RWPE2 (cell line): ENCODE data around the gene AEBP1.

ENCODE experiments used
- ATAC-seq: fragments of 200-7000 bp; cut with Tn5 transposase; 3 replicates; pipeline ENCODE4 v1.9.1; 2021; ENCODE audit warnings: low read depth
- DNase-seq: peaks from one replicate; pipeline ENCODE4 v3.0.0-alpha.2; 2020; ENCODE audit warnings: low spot score
- H3K27ac ChIP-seq: fragments of 450-650 bp; 2 replicates; pipeline ENCODE4 v1.5.1; 2017; ENCODE audit warnings: mild to moderate bottlenecking; ENCODE audit not compliant: poor library complexity, severe bottlenecking
- H3K27me3 ChIP-seq: fragments of 250-450 bp; sonication (Bioruptor Pico); 2 replicates; pipeline ENCODE4 v1.5.1; 2021; ENCODE audit warnings: mild to moderate bottlenecking, moderate library complexity; ENCODE audit not compliant: insufficient read depth, poor library complexity, severe bottlenecking
- H3K36me3 ChIP-seq: fragments of 250-450 bp; sonication (Bioruptor Pico); 2 replicates; pipeline ENCODE4 v1.5.1; 2020; ENCODE audit warnings: low read depth, mild to moderate bottlenecking, moderate library complexity
- H3K4me1 ChIP-seq: fragments of 250-450 bp; sonication (Bioruptor Pico); 2 replicates; pipeline ENCODE4 v1.5.1; 2021; ENCODE audit warnings: mild to moderate bottlenecking, moderate library complexity; ENCODE audit not compliant: insufficient read depth, poor library complexity, severe bottlenecking
- H3K4me3 ChIP-seq: fragments of 250-450 bp; sonication (Bioruptor Pico); 2 replicates; pipeline ENCODE4 v1.5.1; 2021; ENCODE audit warnings: mild to moderate bottlenecking, moderate library complexity; ENCODE audit not compliant: severe bottlenecking
- H3K9me3 ChIP-seq: fragments of 250-450 bp; sonication (Bioruptor Pico); 2 replicates; pipeline ENCODE4 v1.5.1; 2021; ENCODE audit warnings: mild to moderate bottlenecking, moderate library complexity; ENCODE audit not compliant: severe bottlenecking
- CTCF ChIP-seq: fragments of 450-650 bp; IDR thresholded peaks from one replicate; pipeline ENCODE4 v1.5.1; 2017; ENCODE audit warnings: mild to moderate bottlenecking, moderate library complexity; ENCODE audit not compliant: poor library complexity, severe bottlenecking

AEBP1 gene

DNA sequence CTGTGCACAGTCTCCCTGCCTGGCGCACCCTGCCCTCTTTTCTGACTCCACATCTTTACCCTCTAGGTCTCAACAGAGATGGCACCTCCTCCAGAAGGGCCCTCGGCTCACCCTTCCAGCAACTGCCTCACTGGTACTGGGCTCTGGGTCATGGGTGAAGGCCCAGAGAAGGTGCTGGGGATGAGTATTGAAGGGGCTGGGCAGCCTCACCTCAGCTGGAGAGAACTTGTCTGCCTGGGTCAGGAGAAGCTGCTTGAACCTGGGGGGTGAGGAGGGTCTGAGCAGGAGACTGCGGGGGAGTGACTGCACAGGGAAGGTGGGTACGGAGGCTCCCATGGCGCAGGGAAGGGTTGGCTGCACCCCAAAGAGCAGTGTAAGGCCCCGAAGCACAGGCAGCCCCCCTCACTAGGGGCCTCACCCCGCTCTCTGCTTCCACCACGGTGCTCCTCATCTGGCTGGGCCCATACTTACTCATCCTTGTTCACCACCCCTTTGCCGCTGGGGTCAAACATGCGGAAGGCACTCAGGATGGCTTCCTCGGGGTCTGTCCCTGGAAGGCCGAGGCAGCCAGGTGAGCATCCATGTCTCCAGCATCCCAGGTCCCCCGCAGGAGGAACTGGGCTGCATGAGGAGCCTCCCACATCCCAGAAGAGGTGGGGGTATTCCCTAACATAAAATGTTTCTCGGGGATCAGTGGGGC, 35.3 kb downstream of the AEBP1 start:
- no peaks in the 10 kb centered on the region for H3K27me3 ChIP-seq
- no peak overlapping the region for H3K4me3 ChIP-seq
- DNase-seq (no peak), ATAC-seq (no peak)
- no peak overlapping the region for H3K27ac ChIP-seq
- H3K4me1 ChIP-seq = no peaks in the 10 kb centered on the region
- no peaks in the 10 kb centered on the region for H3K36me3 ChIP-seq
- H3K9me3 ChIP-seq = no peaks in the 10 kb centered on the region
- TF ChIP-seq CTCF = no peak

DNA sequence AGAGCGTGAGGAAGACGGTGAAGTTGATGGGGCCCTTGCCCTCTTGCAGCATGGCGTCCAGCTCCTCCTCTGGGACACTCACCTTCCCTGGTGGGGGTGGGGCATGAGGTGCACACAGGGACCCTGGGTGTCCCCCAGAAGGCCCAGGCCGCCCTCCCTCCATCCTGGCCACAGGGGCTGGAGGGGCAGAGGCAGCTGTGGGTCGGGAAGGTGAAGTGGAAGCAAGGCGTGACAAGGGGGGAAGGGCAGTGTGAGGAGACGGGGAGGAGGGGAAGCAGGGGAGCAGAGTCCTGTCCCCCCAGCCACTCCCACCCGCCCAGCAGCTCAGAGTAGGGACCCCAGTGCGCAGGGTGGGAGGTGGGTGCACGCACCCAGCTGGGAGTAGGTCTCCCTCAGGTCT, 36.2 kb downstream of the AEBP1 start:
- H3K4me1 ChIP-seq = no peaks in the 10 kb centered on the region
- H3K36me3 ChIP-seq = no peaks in the 10 kb centered on the region
- TF ChIP-seq CTCF = no peak
- no peaks in the 10 kb centered on the region for H3K9me3 ChIP-seq
- DNase-seq (no peak), ATAC-seq (no peak)
- H3K27ac ChIP-seq = no peak overlapping the region
- no peak overlapping the region for H3K4me3 ChIP-seq
- H3K27me3 ChIP-seq = no peaks in the 10 kb centered on the region

- ATAC-seq = no peak
- DNase-seq = peak; percentile 33
- no peaks in the 10 kb centered on the region for H3K9me3 ChIP-seq
- H3K4me1 ChIP-seq = no peaks in the 10 kb centered on the region
- no peak for TF ChIP-seq CTCF
- no peak within 1 kb of the TSS for H3K4me3 ChIP-seq
- H3K27me3 ChIP-seq = no peaks in the 10 kb centered on the region
- H3K36me3 ChIP-seq = no peaks in the 10 kb centered on the region
- no peak within 1 kb of the TSS for H3K27ac ChIP-seq
These were observed 37.2 kb downstream of the AEBP1 start, which contains the start of gene MYL7 for GRCh38 chr7:44141221-44141850. Gene MYL7, minus strand, starts transcription at chr7:44141332. Its CDS starts 27 bp downstream, at chr7:44141305.

DNA sequence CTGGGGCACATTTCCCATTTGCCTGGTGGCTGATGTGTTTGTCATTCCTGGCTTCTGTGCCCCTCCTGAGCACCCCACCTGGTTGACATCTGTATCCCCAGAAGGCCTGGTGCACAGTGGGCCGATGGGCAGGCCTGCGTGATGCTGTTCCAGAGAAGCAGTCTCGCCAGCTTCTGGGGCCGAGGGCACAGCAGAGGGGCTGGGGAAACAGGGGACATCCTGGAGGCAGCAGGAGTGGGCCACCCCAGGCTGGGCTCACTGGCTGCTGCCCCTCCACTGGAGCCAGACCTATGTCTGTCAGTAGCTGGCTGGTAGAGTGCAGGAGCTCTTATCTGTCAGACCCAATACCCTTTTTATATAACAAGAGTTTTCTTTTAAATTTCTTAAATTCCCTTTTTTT, 37.9 kb downstream of the AEBP1 start:
- H3K36me3 ChIP-seq = no peaks in the 10 kb centered on the region
- no peak overlapping the region for H3K27ac ChIP-seq
- ATAC-seq (no peak), DNase-seq (peak; percentile 51)
- no peaks in the 10 kb centered on the region for H3K27me3 ChIP-seq
- H3K4me3 ChIP-seq = no peak overlapping the region
- H3K9me3 ChIP-seq = no peaks in the 10 kb centered on the region
- no peaks in the 10 kb centered on the region for H3K4me1 ChIP-seq
- no peak for TF ChIP-seq CTCF
